Left cardiac atrium (tissue), 4 donors: ENCODE measurements around the gene KIAA1755. TPM values are rescaled to one million over a fixed set of nuclear protein-coding genes. Genes with fewer than 3 reads are reported as not detected.

ENCODE experiments used
- ATAC-seq, 2 donors: fragments of 200-7000 bp; cut with Tn5 transposase; one replicate each; pipeline ENCODE4 v1.9.1; 2020; ENCODE audit warnings: mild to moderate bottlenecking in 2 of 2, moderate library complexity in 2 of 2
- DNase-seq: peaks from one replicate; pipeline ENCODE4 v3.0.0-alpha.2; 2020
- intact Hi-C, 2 donors: fragments of 100-400 bp; cut with DNase I; formaldehyde crosslinking; loops; one replicate each; pipeline versions ENCODE4 v1.14.1 to v1.15.1; 2022 to 2023
- total RNA-seq, 2 donors: library from RNA; stranded (reverse); fragmentation: NEBNext Ultra II Directional; extraction: Animal tissue kit (Norgen Biotek cat#: 25700); gene quantifications; one replicate each; pipeline ENCODE4 v1.2.1, GENCODE V29; 2021
- donor health status: DM: no; HTN: yes; CAD: no.
- donor health status: DM: no; HTN: yes; CAD: no; lungs with severe emphysema.
- donor health status: DM: yes; HTN: yes; CAD: no.
- donor health status: Dilated cardiomyopathy.

The KIAA1755 gene
- total RNA-seq, 2 donors from 2014 or later = 8.0 to 8.1 TPM

GRCh38 chr20:38199501-38200390 is 60.8 kb downstream of the KIAA1755 start:
- intact Hi-C loops = no loop called here
- no peak for DNase-seq
- no peak for ATAC-seq

GRCh38 chr20:38198238-38198861 is 62.2 kb downstream of the KIAA1755 start:
- DNase-seq (no peak), ATAC-seq (no peak)
- intact Hi-C loops = no loop called here

GRCh38 chr20:38197619-38198018 is 62.9 kb downstream of the KIAA1755 start:
- no peak for ATAC-seq
- intact Hi-C loops = no loop called here
- DNase-seq = no peak

- DNase-seq = no peak
- no peak for ATAC-seq
- intact Hi-C loops = no loop called here
These were observed 63.3 kb downstream of the KIAA1755 start for GRCh38 chr20:38197217-38197616.

GRCh38 chr20:38196592-38196991 is 63.9 kb downstream of the KIAA1755 start:
- peak; percentile 90 for DNase-seq
- peak; percentile 81 to 92 for ATAC-seq
- intact Hi-C loops = no loop called here

GRCh38 chr20:38196076-38196475 is 64.5 kb downstream of the KIAA1755 start:
- ATAC-seq (peak in 1 of 2 donors; percentile 3), DNase-seq (no peak)
- intact Hi-C loops = no loop called here

- intact Hi-C loops = no loop called here
- peak in 1 of 2 donors; percentile 34 for ATAC-seq
These were observed 65.0 kb downstream of the KIAA1755 start for GRCh38 chr20:38195521-38195920.

GRCh38 chr20:38194971-38195504 is 65.5 kb downstream of the KIAA1755 start:
- DNase-seq (no peak), ATAC-seq (no peak)
- intact Hi-C loops = no loop called here

More at GRCh38 chr20:38195521-38195920, 65.0 kb downstream of the KIAA1755 start:
- DNase-seq = no peak

GRCh38 chr20:38193586-38194105 is 66.9 kb downstream of the KIAA1755 start:
- no peak for ATAC-seq
- intact Hi-C loops = no loop called here
- DNase-seq = no peak

- DNase-seq (no peak), ATAC-seq (no peak)
- intact Hi-C loops = no loop called here
These were observed 68.1 kb downstream of the KIAA1755 start for GRCh38 chr20:38192323-38192885.

GRCh38 chr20:38191654-38192053 is 68.9 kb downstream of the KIAA1755 start:
- ATAC-seq (no peak), DNase-seq (no peak)
- intact Hi-C loops = no loop called here

GRCh38 chr20:38190936-38191371 is 69.6 kb downstream of the KIAA1755 start:
- intact Hi-C loops = no loop called here
- ATAC-seq (peak; percentile 69 to 91), DNase-seq (peak; percentile 66)

- ATAC-seq (no peak), DNase-seq (no peak)
- intact Hi-C loops = no loop called here
These were observed 70.4 kb downstream of the KIAA1755 start for GRCh38 chr20:38190166-38190565.

- ATAC-seq (no peak), DNase-seq (no peak)
- intact Hi-C loops = no loop called here
These were observed 73.0 kb downstream of the KIAA1755 start for GRCh38 chr20:38187517-38187916.

GRCh38 chr20:38186788-38187221 is 73.7 kb downstream of the KIAA1755 start:
- intact Hi-C loops = no loop called here
- DNase-seq (no peak), ATAC-seq (no peak)

GRCh38 chr20:38184101-38184500 is 76.4 kb downstream of the KIAA1755 start:
- DNase-seq (no peak), ATAC-seq (peak in 1 of 2 donors; percentile 84)
- intact Hi-C loops = no loop called here

- ATAC-seq (no peak), DNase-seq (no peak)
- intact Hi-C loops = no loop called here
These were observed 78.6 kb downstream of the KIAA1755 start for GRCh38 chr20:38181971-38182370.

- no peak for DNase-seq
- no peak for ATAC-seq
These were observed 79.2 kb downstream of the KIAA1755 start for GRCh38 chr20:38181207-38181801.

GRCh38 chr20:38180781-38181180 is 79.8 kb downstream of the KIAA1755 start:
- intact Hi-C loops = no loop called here

More at GRCh38 chr20:38181207-38181801, 79.2 kb downstream of the KIAA1755 start:
- intact Hi-C loops = no loop called here

More at GRCh38 chr20:38180781-38181180, 79.8 kb downstream of the KIAA1755 start:
- ATAC-seq (no peak), DNase-seq (no peak)
